H54 (cell line): ENCODE measurements around the gene RAP1GAP.

Experiments used
- DNase-seq: peaks from one replicate; pipeline ENCODE4 v3.0.0; 2011; ENCODE audit warnings: low spot score, mixed read lengths; ENCODE audit not compliant: insufficient read length
- FAIRE-seq: peaks from 3 replicates; lab custom pipeline; 2011; peaks lifted over from hg19 to GRCh38; lab: Jason Lieb, UNC
- POLR2A ChIP-seq: IDR thresholded peaks from 2 replicates; pipeline ENCODE4 v1.6.1; 2011; ENCODE audit warnings: low read depth, mild to moderate bottlenecking, low read length

The RAP1GAP gene

DNA sequence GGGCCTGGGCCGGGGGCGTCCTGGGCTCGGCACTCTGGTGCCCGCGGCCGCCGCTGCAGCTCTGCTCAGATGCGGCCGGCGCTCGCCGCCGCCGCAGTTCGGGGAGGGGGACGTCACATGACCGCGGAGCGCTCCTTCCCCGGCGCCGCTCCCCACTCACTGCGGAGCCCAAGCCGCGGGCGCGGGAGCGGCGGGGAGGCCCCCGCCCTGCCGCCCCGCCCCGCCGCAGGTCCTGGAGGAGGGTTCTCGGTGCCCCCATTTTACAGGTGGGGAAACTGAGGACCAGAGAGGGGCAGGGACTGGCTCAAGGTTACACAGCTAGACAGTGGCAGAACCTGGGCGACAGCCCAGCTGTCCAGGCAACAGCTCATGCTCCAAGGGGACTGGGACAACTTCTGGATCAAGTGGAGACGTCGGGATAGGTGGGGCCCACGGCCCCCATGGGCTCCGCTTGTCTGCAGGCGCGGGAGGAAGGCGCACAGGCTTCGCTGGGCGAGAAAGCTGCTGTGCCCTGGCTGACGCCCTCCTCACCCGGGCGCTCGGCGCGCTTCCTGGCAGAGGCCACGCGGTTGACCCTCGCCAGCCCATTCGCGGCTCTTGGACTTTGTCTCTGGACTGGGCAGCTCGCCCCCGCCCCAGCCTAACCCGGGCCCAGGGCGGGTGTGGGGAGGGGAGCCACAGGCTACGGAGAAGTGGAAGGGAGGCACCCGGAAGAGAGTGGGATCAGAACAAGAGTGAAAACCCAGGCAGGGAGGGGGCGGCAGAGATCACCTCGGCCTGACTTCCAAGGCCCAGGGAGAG, at the start of gene RAP1GAP:
RAP1GAP (minus strand) TSS at position 100 of the 801 bp plus-strand sequence. CDS start 49,325 bp downstream, outside the sequence.
- TF ChIP-seq POLR2A: no peak
- DNase-seq (no peak), FAIRE-seq (no peak)

- FAIRE-seq: no peak
- no peak for DNase-seq
- no peak for TF ChIP-seq POLR2A
Observed at GRCh38 chr1:21716169-21716568, 47.0 kb upstream of the RAP1GAP start.

DNA sequence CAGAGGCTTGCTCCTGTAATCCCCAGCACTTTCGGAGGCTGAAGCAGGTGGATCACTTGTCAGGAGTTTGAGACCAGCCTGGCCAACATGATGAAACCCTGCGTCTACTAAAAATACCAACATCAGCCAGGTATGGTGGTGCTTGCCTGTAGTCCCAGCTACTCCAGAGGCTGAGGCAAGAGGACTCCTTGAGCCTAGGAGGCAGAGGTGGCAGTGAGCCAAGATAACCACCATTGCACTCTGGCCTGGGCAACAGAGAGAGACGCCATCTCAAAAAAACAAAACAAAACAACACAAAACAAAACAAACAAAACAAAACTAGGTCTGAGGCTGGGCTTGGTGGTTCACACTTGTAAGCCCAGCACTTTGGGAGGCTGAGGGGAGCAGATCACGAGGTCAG, 38.7 kb upstream of the RAP1GAP start:
- TF ChIP-seq POLR2A: no peak
- no peak for FAIRE-seq
- no peak for DNase-seq

DNA sequence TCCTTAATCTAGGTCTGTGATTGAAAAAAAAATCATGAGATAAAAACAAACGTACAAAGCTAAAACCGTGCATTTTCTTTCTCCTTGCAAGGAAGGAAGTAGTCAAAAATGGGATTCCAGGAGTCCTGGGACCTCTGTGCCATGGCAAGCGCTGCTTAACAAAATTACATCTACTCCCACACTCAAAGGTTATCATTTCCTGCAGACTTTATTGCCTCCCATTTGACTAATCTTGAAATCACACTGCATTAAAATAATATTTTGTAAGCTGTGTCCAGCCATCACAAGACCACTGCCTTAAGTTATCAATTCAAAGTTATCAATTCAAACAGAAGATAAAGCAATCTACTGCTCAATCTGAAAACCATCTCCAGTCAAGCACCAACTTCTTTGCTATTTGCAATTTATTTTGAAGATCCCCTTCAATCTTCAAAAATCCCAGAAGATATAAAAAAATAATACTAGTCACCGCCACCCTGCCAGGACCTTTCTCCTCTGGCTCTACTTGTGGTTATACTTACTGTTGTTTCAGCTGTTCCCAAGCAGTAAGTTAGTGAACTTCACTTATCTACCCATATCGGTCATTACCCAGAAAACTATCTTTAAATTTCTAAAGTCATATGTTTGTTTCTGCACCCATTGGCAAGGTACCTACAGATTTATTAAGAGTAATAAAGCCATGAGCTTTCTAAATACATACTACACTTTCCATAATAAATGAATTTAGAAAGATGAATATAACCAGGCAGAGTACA, 38.1 kb upstream of the RAP1GAP start:
- FAIRE-seq: no peak
- TF ChIP-seq POLR2A: no peak
- no peak for DNase-seq

DNA sequence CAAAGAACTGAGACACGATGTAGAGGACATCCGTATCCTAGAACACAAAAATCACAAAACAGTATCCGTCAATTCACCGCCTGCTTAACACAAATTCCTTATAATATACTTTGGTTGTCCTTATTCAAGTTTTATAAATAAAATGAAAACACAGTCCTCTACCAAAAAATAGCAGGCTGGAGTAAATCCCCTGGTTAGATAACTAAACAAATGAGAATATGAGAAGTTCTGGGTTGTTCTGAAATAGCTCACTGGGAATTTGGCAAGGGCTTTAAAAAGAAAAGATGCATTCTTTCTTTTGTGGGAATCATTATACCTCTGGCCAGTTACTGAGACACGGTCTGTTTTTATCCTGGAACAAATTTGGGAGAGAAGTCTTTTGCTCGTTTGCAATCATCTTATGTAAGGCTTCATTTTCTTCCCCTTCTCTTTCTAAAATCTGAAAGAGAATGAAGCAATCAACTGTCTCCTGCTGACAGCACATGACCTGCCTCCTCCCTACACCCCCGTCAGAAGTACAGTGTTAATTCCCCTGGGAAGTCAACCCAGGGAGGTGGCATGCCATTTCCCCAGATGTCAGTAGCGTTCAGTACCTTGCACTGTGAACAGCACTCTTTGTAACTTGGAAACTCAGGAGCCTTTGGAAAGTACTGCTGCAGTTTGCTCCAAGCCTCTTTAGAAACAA, 37.1 kb upstream of the RAP1GAP start:
- DNase-seq: no peak
- TF ChIP-seq POLR2A: no peak
- FAIRE-seq: no peak

DNA sequence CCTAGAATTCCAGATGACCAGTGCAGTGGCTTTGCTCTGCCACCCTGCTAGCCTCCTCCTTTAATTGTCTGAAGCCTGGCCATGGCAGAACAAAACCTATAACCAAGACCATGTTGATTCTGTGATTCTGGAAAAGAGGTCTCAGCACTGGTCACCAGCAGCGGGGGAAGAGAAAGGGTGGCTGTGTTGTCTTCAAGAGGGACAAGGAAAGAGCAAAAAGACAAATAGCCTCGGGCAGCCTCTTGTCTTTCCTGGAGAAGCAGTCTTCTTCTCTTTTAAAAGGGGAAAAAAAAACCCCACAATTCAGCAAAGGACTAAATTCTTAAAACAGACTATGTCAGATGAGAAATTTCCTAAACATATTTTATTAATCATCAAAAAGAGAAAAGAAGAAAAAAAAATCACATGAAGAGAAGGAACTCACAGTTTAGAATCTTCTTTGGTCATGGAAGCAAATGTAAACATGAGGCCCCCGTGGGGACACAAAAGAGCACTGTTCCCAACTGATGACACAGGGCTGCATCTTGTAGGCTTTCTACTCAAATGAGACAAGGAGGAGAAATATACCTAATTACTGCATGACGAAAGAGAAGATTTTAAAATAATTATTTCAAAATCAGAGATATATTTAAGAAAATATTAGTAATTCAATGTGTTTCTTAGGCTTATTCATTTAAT, 36.3 kb upstream of the RAP1GAP start:
- DNase-seq (no peak), FAIRE-seq (no peak)
- no peak for TF ChIP-seq POLR2A

DNA sequence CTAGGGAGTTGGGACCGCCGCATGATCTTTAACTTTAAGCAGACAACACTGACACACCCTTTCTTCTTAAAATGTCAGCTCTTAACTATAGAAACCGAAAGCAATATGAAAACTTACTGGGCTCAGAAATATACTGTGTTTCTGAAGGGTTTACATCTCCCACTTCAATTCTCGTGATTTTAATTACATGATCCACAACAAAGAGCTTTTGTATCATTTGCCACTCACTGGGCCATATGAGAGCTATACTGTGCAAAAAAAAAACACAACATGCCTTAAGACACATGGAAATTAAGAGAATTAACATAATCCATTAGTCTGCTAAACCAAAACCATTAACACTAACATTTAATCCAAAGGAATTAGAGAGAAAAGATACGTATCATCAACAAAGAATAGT, 35.0 kb upstream of the RAP1GAP start:
- no peak for TF ChIP-seq POLR2A
- DNase-seq (no peak), FAIRE-seq (no peak)

- DNase-seq (no peak), FAIRE-seq (no peak)
- no peak for TF ChIP-seq POLR2A
Observed at GRCh38 chr1:21703318-21703963, 34.3 kb upstream of the RAP1GAP start.

- DNase-seq (no peak), FAIRE-seq (no peak)
- no peak for TF ChIP-seq POLR2A
Observed at GRCh38 chr1:21702780-21703179, 33.6 kb upstream of the RAP1GAP start.

DNA sequence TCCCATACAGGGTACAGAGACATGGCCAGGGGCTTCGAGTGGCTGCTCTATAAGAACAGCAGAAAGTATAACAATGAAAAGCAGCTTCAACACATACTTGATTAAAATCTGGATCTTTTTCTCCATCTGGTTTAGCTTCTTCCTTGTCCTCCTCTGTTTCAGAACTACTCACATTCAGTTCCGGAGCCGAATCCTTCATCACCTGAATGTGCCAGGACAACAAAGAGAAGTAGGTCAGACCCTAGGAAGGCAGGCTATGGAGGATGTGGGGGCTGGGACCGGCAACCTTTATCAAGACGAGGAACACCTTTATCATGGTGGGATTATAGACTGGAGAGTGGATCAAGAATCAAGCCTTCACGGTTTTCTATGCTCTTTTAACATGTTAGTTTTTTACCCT, 32.2 kb upstream of the RAP1GAP start:
- no peak for TF ChIP-seq POLR2A
- no peak for FAIRE-seq

GRCh38 chr1:21700094-21700493, 30.9 kb upstream of the RAP1GAP start:
- DNase-seq (no peak), FAIRE-seq (no peak)
- no peak for TF ChIP-seq POLR2A

More for the DNA sequence above, 32.2 kb upstream of the RAP1GAP start:
- DNase-seq: no peak

DNA sequence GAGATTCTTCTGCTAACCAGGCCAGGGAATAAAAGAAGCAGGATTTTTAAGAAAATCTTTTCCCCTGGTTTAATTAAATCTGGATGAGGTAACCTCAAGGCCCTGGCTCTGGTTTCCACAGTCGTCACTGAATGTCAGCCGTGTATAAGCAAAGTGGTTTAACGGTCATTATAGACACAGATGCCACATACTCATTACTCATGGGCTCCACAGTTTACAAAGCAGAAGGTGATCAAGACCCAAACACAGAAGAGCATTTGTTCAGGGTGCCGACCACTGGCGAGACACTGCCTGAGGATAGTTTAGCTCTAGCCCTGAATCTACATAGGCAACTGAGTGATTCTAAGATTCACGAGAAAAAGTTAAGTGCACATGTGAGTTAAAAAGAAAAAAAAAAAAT, 27.8 kb upstream of the RAP1GAP start:
- no peak for FAIRE-seq
- DNase-seq: no peak
- no peak for TF ChIP-seq POLR2A

DNA sequence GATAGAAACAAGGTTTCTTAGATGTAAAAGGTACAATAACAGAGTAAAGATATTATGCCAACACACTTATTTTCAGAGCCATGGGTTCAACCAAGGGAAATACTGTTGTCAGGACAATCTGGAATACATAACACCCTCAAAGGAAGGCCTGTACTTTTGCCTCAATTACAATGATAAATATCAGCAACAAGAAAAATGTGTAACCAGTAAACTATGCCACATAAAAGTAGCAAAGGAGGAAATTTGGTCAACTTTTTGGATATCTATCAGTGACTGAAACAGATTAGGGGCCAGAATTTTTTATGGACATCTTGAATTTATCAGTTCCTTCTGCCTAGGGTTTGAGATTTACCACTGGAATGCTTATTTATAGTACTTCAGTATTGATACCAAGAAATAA, 24.6 kb upstream of the RAP1GAP start:
- DNase-seq (no peak), FAIRE-seq (no peak)
- TF ChIP-seq POLR2A: no peak

- DNase-seq: no peak
- FAIRE-seq: no peak
- TF ChIP-seq POLR2A: no peak
Observed at GRCh38 chr1:21691739-21692138, 22.6 kb upstream of the RAP1GAP start.
